Upper lobe of left lung (tissue), 6 donors: Measurements from ENCODE around the gene ROCK2. TPM values are rescaled to one million over a fixed set of nuclear protein-coding genes. Genes with fewer than 3 reads are reported as not detected.

ENCODE experiments used
- ATAC-seq, 2 donors: fragments of 200-7000 bp; cut with Tn5 transposase; one replicate each; pipeline ENCODE4 v1.9.1; 2022; ENCODE audit warnings: mild to moderate bottlenecking in 2 of 2, moderate library complexity in 2 of 2; ENCODE audit not compliant: low FRiP score in 2 of 2
- DNase-seq, 2 donors: peaks; one replicate each; pipeline ENCODE4 v3.0.0-alpha.2; 2019 to 2020
- H3K27ac ChIP-seq, 4 donors: fragments of 200-600 bp; sonication (generic); one replicate each; pipeline ENCODE4 v1.5.1; 2016 to 2019
- H3K27me3 ChIP-seq, 4 donors: fragments of 200-600 bp; sonication (generic); one replicate each; pipeline ENCODE4 v1.5.1; 2017 to 2019
- H3K36me3 ChIP-seq, 4 donors: fragments of 200-600 bp; sonication (generic); one replicate each; pipeline ENCODE4 v1.5.1; 2016 to 2019
- H3K4me1 ChIP-seq, 4 donors: fragments of 200-600 bp; sonication (generic); one replicate each; pipeline ENCODE4 v1.5.1; 2018 to 2019
- H3K4me3 ChIP-seq, 4 donors: fragments of 200-600 bp; sonication (generic); one replicate each; pipeline ENCODE4 v1.5.1; 2017 to 2019; ENCODE audit warnings: mild to moderate bottlenecking in 2 of 4, moderate library complexity in 1 of 4
- H3K9me3 ChIP-seq, 4 donors: fragments of 200-600 bp; sonication (generic); one replicate each; pipeline ENCODE4 v1.5.1; 2018 to 2019
- EP300 ChIP-seq, 4 donors: sonication (generic); formaldehyde crosslinking; IDR thresholded peaks; one replicate each; pipeline ENCODE4 v1.5.1; 2017; ENCODE audit warnings: antibody characterized with exemption in 4 of 4, control low read depth in 2 of 4
- POLR2A ChIP-seq, 4 donors: fragments of 450-650 bp; IDR thresholded peaks; one replicate each; pipeline ENCODE4 v1.5.1; 2016 to 2017; ENCODE audit warnings: antibody characterized with exemption in 4 of 4, mild to moderate bottlenecking in 2 of 4
- POLR2AphosphoS5 ChIP-seq, 2 donors: sonication (generic); formaldehyde crosslinking; IDR thresholded peaks; one replicate each; pipeline ENCODE4 v1.5.1; 2017; ENCODE audit warnings: antibody characterized with exemption in 2 of 2
- WGBS, 2 donors: methylation state at CpG; one replicate each; pipeline ENCODE4 v1.1.5; 2017 to 2018; 5-methylcytosine and 5-hydroxymethylcytosine counted together
- total RNA-seq, 6 donors: library from RNA; depleted of rRNA in 4 of 6; stranded (reverse); fragments of >200 nt in 4 of 6; gene quantifications; one replicate each; pipeline versions ENCODE4 v1.1.0 to v1.2.1, GENCODE V29; 2016 to 2021
- TF ChIP-seq, protein P1 (sequence below), 6 experiments: fragments of 450-650 bp in 4 of 6; fragments of 200-600 bp in 2 of 6; sonication (generic) in 2 of 6; IDR thresholded peaks; one replicate each; pipeline ENCODE4 v1.5.1; 2016 to 2019; ENCODE audit warnings: antibody characterized with exemption in 6 of 6
- donor health status: DM: no; HTN: no; CAD: no; lungs with moderate emphysema.
- donor health status: DM: no; HTN: yes; CAD: no; lungs with severe emphysema.

The ROCK2 gene
- total RNA-seq, 6 donors from 2014 or later: 37.6 to 99.7 (median 56.2) TPM

DNA sequence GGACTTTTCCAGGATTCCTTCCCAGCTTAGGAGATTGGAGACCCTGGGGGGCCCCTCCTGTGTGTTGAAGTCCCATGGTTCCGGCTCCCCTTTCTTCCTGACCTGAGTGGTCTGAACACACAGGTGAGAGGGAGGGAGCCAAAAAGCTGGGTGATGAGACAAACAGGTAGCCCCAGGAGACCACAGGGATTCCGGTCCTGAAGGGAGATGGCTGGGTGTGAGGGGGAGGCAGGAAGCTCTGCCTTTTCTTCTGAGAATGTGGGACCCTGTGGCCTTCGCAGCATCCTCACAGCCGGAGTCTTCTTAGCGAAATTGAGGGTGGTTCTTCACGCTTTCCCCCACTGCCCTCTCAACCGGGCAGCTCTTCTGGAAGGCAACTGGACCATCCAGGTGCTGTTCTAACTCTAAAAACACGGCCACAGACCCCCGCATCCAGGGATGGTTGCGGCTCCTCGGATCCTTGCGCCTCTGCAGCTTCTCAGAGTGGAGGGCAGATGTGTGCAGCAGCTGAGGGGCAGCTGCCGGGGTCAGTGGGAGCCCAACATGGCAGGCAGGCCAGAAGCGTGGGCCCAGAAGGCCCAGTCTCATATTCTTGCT lies 184.8 kb downstream of the ROCK2 start:
- H3K4me3 ChIP-seq: no peak overlapping the region
- TF ChIP-seq POLR2AphosphoS5 (IDR thresholded peaks at IDR 0.05) (no peak), POLR2A (IDR thresholded peaks at IDR 0.05) (no peak), EP300 (IDR thresholded peaks at IDR 0.05) (no peak)
- TF ChIP-seq, protein P1, sequence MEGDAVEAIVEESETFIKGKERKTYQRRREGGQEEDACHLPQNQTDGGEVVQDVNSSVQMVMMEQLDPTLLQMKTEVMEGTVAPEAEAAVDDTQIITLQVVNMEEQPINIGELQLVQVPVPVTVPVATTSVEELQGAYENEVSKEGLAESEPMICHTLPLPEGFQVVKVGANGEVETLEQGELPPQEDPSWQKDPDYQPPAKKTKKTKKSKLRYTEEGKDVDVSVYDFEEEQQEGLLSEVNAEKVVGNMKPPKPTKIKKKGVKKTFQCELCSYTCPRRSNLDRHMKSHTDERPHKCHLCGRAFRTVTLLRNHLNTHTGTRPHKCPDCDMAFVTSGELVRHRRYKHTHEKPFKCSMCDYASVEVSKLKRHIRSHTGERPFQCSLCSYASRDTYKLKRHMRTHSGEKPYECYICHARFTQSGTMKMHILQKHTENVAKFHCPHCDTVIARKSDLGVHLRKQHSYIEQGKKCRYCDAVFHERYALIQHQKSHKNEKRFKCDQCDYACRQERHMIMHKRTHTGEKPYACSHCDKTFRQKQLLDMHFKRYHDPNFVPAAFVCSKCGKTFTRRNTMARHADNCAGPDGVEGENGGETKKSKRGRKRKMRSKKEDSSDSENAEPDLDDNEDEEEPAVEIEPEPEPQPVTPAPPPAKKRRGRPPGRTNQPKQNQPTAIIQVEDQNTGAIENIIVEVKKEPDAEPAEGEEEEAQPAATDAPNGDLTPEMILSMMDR (IDR thresholded peaks at IDR 0.05): no peak
- no peak for DNase-seq
- H3K27me3 ChIP-seq: no peaks in the 10 kb centered on the region
- no peaks in the 10 kb centered on the region for H3K9me3 ChIP-seq
- 96 to 99% methylated on average over 9 to 14 of the region's 14 CpGs for WGBS, 2 donors
- no peak overlapping the region for H3K27ac ChIP-seq
- peaks cover 0 to 17% (median 0%) of the 10 kb centered on the region in 4 donors for H3K36me3 ChIP-seq
- H3K4me1 ChIP-seq: peaks cover 11 to 19% (median 15%) of the 10 kb centered on the region in 4 donors
- no peak for ATAC-seq

DNA sequence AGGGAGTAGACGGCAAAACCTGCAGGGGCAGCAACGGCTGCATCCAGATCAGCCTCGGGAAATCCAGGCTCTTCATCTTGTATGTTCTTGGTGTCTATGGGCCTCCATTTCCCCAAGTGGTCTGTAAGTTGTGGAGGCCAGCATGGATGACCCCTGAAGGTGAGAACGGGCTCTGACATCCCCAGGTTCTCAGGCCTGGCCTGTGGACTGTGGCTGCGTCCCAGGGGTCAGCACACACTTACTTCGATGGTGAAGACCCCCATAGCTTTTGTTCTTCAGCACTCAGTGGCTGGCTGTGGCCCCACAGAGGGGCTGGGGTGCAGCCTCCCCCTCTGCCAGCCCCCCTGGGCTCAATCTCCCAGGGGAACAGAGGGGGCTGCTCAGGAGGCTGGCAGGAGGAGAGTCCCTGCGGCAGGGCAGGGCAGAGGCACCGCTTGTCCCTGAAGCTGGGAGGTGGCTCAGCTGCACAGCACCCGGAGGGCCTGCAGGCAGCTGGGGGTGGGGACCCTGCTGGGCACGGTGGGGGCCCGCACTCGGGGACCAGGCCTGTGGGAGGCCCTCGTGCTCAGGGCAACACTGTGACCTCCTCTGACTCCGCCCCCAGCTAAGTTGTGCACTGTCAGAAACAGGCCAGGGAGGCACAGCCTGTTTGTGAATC lies 185.4 kb downstream of the ROCK2 start:
- DNase-seq: no peak
- no peak for TF ChIP-seq EP300 (IDR thresholded peaks at IDR 0.05)
- TF ChIP-seq, protein P1 (IDR thresholded peaks at IDR 0.05): no peak
- TF ChIP-seq POLR2A (IDR thresholded peaks at IDR 0.05): no peak
- no peak for TF ChIP-seq POLR2AphosphoS5 (IDR thresholded peaks at IDR 0.05)
- no peak overlapping the region for H3K4me3 ChIP-seq
- no peak for ATAC-seq
- H3K4me1 ChIP-seq: peaks cover 18 to 25% (median 21%) of the 10 kb centered on the region in 4 donors
- H3K36me3 ChIP-seq: peaks cover 0 to 17% (median 0%) of the 10 kb centered on the region in 4 donors
- 84 to 99% methylated on average over 4 to 11 of the region's 14 CpGs for WGBS, 2 donors
- H3K9me3 ChIP-seq: no peaks in the 10 kb centered on the region
- H3K27ac ChIP-seq: no peak overlapping the region
- no peaks in the 10 kb centered on the region for H3K27me3 ChIP-seq

DNA sequence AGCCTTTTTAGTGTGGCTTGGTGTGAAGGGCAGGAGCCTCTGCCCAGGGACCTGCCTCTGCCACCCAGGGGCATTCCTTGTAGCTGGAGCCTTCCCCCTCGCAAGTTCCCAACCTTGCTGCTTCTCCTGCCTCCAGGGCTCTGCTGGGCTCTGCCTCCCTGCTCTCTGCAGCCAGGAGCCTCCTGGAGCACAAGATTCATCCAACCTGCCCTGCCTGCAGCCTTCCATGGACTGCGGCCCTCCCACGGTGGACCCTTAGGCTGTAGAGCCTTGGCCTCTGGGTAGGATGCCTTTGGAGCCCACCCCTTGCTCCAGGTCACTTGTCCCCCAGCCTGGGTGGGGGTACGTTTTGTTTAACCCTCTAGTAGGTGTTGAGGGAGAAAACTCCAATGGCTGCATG lies 186.7 kb downstream of the ROCK2 start:
- ATAC-seq (no peak), DNase-seq (no peak)
- Histone ChIP-seq H3K27me3 (no peaks in the 10 kb centered on the region), H3K4me3 (no peak overlapping the region), H3K9me3 (no peaks in the 10 kb centered on the region), H3K36me3 (peaks cover 0 to 17% (median 0%) of the 10 kb centered on the region in 4 donors), H3K27ac (no peak overlapping the region), H3K4me1 (peaks cover 18 to 25% (median 21%) of the 10 kb centered on the region in 4 donors)
- 95 to 96% methylated on average over 4 of the region's 4 CpGs for WGBS, 2 donors
- no peak for TF ChIP-seq POLR2AphosphoS5 (IDR thresholded peaks at IDR 0.05)
- TF ChIP-seq POLR2A (IDR thresholded peaks at IDR 0.05): no peak
- TF ChIP-seq EP300 (IDR thresholded peaks at IDR 0.05): no peak
- TF ChIP-seq, protein P1 (IDR thresholded peaks at IDR 0.05): no peak

DNA sequence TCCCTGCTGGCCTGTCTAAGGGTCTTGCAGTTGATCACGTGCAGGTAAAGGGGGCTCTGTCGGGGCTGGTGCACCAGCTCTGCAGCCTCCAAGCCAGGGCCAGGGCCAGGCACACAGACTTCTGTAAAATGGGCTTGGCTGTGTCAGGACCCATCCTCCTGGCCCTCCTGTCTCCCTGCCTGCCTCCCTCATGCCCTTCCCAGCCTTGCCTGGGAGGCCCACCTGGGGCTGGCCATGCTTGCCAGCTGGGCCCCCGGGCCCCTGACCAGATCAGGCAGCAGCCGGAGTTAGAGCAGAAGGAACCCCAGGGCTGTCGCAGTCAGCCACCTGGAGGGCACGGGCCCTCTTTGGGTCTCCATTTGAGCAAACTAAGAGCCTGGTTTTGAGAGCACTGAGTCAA lies 187.1 kb downstream of the ROCK2 start:
- WGBS, 2 donors: 94% methylated on average over 6 of the region's 6 CpGs; no CpG with 5 or more reads in 1 of the 2 donors
- Histone ChIP-seq H3K4me3 (no peak overlapping the region), H3K36me3 (peaks cover 0 to 17% (median 0%) of the 10 kb centered on the region in 4 donors), H3K27ac (no peak overlapping the region), H3K9me3 (no peaks in the 10 kb centered on the region), H3K27me3 (no peaks in the 10 kb centered on the region), H3K4me1 (peaks cover 18 to 25% (median 21%) of the 10 kb centered on the region in 4 donors)
- DNase-seq: no peak
- ATAC-seq: no peak
- TF ChIP-seq POLR2AphosphoS5 (IDR thresholded peaks at IDR 0.05) (no peak), POLR2A (IDR thresholded peaks at IDR 0.05) (no peak), EP300 (IDR thresholded peaks at IDR 0.05) (no peak)
- TF ChIP-seq, protein P1 (IDR thresholded peaks at IDR 0.05): no peak
